ENCODE results near the gene RBM11.
"Not testable (repeated sequence)": the region's sequence is repeated elsewhere in the genome, so short reads cannot be mapped to it uniquely, and the experiment has no call there.

Gene RBM11, protein sequence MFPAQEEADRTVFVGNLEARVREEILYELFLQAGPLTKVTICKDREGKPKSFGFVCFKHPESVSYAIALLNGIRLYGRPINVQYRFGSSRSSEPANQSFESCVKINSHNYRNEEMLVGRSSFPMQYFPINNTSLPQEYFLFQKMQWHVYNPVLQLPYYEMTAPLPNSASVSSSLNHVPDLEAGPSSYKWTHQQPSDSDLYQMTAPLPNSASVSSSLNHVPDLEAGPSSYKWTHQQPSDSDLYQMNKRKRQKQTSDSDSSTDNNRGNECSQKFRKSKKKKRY

DNA sequence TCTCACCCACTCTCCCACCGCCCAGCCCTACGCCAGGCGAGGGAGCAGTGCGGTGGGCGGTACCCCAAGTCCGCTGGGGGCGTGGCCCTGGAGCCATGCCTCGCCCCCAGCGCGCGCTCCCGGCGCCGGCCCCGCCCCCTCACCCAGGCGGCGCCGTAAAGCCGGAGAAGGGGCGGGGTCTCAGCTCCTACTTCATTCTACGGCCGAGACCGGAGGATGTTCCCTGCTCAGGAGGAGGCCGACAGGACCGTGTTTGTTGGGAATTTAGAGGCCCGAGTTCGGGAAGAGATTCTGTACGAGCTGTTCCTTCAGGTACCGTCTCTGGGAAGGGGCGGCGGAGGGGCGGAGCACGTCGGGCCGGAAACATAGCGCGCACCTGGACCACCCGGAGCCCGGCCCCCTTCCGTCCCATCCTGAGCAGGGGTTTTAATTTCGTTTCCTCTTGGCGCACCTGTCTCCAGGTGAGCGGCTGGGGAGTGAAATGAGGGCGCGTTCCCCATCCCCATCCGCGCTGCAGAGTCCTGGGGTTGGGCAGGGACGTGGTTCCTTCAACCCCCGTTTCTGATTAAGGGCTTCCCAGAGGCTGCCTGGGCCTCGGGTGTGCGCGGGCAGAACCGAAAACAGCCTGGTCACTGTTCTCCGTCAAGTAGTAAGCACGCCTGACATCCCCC lies at the start of gene RBM11:
RBM11 (plus strand) TSS at position 187 of the 671 bp plus-strand sequence; CDS start at position 217, 30 bp downstream.
- peak; percentile 60 for DNase-seq

DNA sequence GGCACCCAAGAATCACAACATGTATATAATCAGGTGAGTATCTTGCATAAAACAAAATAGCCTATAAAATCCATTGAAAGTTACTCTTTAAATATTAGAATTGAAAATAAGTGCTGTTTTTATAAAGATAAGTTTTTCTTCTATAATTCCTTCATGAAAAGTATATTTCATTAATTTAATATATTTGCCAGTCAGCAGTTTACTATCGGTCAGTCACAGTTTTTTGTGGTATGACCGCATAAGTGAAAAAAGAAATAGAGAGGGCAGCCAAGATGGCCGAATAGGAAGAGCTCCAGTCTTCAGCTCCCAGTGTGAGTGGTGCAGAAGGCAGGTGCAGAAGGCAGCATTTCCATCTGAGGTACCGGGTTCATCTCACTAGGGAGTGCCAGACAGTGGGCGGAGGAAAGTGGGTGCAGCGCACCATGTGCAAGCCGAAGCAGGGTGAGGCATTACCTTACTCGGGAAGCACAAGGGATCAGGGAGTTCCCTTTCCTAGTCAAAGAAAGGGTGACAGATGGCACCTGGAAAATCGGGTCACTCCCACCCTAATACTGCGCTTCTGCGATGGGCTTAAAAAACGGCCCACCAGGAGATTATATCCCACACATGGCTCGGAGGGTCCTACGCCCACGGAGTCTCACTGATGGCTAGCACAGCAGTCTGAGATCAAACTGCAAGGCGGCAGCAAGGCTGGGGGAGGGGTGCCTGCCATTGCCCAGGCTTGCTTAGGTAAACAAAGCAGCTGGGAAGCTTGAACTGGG lies 49.3 kb upstream of the RBM11 start:
- not testable (repeated sequence) for DNase-seq

DNA sequence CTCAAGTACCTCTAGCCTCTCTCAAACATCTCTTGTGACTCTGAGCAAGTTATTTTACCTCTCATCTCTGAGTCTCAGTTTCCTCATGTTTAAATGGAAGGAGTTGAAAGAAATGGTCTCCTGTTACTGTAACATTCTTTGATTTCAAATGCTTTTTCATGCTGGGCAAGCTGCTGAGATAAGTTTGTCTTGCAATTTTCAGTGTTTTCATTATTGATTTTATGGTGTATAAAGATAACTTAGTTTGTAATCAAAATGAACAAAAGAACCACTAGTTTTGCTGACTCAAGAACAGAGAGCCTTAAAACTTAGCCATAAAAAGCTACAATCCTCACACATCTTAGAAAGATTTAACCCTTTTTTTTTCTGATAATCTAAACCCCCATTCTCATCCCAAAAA lies 9.7 kb upstream of the RBM11 start:
- no peak for DNase-seq

DNA sequence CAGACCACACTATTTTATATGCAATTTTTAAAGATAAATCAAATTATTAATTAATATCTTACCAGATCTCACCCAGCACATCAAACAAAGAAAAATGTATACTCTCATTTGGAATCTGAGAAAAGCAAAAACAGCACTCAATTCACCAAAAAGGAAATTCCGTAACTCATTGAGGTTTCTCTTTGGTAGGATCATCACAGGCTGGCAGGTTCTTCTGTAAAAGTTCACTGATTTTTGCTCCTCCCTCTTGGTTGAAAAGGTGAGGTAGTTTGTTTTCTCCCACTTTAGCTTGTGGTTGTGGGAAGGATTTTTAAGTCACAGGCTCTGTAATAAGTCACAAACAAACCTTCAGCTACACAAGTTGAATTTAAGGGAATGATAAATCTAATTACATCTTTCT lies 5.2 kb upstream of the RBM11 start, which contains the start of gene LIPI:
LIPI (minus strand) TSS at position 218 of the 400 bp plus-strand sequence; CDS start at position 108, 110 bp downstream.
- DNase-seq = no peak

DNA sequence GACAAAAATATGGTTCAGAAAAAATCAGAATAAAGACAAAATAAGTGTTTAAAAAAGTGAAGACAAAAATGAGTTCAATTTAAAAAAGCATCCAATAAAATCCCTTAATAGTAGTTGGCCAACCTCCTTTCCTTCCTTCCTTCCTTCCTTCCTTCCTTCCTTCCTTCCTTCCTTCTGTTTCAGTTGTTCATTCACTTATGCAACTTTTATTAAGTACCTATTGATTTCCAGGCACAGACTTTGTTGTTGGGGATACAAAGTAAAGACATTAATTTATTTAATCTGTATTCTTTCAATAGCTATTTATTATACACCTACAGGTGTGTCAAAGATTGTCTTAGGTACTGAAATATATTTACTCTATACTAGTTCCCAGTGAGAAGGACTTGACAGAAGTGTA lies 2.8 kb upstream of the RBM11 start:
- no peak for DNase-seq

DNA sequence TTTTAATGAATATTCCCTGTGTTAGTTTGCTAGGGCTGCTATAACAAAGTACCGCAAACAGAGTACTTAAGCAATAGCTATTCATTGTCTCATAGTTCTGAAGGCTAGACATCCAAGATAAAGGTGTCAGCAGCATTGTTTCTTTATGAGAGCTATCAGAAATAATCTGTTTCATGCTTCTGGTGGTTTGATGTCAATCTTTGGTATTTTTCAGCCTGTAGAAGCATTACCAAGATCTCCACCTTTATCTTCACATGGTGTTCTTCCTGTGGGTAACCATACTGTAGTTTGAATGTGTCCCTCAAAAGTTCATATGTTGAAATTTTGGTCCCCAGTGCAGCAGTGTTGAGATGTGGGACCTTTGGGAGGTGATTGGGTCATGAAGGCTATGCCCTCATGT lies 7.4 kb downstream of the RBM11 start:
- no peak for DNase-seq

DNA sequence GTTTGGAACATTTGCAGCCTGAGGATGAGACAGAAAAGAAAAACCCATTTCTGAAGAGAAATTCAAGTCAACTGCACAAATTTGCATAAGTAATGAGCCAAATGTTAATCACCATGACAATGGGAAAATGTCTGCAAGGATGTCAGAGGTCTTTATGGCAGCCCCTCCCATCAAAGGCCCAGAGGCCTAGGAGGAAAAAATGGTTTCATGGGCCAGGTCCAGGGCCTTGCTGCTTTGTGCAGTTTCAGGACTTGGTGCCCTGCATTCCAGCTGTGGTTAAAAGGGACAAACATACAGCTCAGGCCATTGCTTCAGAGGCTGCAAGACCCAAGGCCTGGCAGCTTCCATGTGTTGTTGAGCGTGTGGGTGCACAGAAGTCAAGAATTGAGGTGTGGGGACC lies 13.4 kb downstream of the RBM11 start:
- no peak for DNase-seq

DNA sequence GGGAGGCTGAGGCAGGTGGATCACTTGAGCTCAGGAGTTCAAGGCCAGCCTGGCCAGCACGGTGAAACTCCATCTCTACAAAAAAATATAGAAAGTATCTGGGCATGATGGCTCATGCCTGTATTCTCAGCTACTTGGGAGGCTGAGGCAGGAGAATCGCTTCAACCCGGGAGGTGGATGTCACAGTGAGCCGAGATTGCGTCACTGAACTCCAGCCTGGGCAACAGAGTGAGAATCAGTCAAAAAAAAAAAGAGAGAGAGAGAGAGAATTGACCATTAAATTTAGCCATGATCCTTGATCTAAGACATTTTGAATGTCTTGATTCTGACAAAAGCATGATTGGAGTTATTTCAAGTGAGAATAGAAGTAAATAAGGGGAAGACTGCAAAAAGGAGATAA lies 19.1 kb downstream of the RBM11 start:
- no peak for DNase-seq

DNA sequence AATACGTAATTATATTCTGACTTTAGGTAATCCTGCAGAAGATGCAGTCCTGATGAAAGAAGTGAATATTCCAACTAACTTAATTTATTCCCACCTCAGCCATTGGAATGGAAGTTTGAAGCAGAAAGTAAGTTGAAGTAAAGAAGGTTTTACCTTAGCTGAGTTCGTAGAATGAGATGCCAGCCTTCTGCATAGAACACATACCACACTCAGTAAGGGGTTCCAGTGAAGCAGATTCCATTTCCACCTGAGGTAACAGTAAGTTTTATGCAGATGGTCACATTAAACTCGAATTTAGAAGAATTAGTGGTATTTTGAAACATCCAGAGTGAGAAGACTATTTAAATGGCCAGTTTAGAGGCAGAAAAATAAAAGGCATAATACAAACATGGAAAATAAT lies 20.2 kb downstream of the RBM11 start:
- DNase-seq = no peak

DNA sequence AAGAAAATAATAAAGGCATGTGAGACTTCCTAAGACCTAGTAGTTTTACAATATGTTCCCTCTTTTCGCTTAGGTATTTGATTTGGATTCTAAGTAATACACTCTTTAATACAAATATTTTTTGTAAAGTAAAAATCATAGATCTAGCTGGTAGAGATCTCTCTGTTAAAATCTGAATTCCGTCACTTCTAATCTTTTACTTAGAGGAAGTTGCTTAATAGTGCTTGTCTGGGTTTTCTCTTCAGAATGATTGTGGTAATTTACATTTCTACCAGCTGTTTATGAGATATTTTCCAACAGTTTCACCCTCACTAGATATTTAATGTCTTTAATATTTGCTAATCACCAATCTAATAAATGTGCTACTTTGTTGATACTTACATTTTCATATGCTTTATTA lies 23.3 kb downstream of the RBM11 start:
- no peak for DNase-seq

DNA sequence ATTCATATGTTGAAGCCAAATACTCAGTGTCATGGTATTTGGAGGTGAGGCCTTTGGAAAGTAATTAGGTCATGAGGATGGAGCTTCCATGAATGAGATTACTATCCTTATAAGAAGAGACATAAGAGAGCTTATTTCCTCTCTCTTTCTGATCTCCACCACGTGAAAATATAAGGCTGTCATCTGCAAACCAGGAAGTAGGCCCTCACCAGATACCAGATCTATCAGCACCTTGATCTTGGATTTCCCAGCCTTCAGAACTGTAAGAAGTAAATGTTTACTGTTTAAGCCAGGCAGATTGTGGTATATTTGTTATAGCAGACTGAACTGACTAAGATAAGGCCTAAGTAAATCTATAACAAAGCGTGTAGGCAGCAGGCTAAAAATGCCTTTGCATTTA lies 25.3 kb downstream of the RBM11 start:
- DNase-seq = no peak

DNA sequence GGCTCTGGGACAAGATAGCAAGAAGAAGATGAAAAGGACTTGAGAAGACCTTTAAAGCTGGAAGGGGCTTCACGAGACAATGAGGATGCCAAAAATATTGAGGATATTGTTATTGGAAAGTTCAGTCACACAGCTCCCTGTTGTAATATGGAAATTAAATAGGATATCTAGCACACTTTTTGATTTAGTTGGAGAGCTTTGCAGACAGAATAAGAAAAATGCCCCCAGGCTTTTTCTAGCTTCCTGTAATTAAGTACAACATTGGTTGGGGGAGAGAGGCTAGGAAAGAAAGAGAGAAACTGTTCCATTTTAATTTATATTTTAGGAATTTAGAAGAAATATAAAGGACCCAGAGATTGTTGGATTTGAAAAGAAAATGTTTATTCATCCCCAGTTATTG lies 27.5 kb downstream of the RBM11 start:
- no peak for DNase-seq

DNA sequence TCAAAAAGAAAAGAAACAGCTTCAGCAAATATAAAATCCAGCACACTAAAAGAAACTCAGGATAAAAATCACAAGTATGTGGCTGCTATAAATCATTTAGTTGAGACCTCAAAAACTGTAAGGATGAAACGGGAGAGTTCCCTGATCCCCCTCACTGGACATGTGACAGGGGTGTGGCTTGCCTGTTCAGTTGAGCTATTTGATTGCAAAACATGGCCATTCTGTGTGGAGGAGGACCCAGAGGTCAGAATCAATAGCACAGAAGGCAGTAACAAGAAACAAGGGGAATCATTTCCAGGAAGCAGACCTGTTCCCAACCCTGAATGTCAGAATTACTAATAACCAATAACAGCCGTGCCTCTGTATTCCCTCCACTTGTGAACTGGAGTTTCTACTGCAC lies 27.9 kb downstream of the RBM11 start:
- no peak for DNase-seq

DNA sequence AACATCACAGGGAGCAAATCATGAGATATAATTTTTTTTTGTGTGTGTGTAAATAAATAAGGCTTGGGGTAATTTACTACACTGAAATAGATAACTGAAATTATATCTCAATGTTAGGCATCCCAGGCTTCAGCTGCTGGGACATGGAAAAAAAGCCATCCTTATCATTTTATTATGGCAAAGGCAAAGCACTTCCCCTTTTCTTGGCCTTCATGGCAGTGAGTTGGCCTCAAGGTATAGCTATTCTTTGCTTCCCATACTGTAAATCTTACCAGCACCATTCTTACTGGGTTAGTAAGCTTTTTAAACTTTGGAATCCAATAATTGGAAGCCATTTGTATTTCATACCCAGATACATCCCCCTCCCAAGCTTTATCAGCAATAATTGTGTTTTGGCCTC lies 29.0 kb downstream of the RBM11 start:
- no peak for DNase-seq

DNA sequence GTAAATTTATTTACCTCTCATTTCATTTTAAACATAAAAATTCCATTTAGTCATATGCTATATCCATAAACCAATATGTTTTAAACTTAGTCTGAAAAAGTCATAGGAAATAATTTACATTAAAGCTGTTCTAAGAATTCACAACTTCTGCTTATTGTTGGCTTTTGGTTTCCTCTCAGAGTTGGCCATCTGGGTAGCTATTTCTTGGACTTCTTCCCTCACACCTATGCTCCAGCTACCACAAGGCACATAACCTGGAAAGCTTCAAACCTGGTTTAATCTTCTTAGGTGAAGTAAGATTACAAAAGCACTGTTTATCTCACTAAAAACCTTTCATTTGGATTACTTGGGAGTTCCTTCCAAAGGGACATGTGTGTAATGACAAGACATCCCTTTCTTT lies 29.8 kb downstream of the RBM11 start:
- DNase-seq = no peak

DNA sequence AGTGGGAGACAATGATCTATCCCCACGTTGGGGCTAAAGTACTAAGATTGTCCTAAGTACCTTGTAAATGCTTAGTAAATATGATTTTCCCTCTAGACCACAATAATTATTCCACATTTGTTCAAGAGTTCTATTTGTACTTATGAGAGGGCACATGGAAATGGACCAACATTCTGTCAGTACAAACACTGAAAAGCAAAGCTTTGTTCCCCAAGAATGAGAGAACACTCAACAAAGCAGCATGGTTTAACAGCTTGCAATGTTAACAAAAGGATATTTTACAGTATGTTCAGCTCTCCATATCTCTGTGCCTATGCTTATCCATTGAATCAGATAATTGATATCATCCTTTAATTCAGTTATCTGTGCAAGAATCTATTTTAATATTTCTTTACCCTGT lies 35.4 kb downstream of the RBM11 start:
- DNase-seq = no peak

DNA sequence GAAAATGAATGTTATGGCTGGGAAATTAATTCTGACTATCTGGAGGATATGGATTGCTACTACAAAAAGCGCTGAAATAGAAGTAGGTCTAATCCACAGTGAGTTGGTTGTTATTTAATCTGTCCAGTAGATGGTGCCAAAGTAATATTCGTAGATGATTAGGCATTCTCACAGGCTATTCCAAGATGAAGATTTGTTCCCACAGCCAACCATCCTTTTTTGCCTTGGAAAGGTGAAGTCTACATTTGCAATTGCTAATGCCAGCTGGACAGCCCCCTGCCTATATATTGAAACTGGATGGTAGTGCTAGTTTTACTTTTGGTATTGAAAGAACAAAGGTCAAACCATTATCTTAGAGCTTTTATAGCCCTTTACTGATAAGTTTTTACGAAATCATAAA lies 43.8 kb downstream of the RBM11 start:
- DNase-seq = peak; percentile 39

DNA sequence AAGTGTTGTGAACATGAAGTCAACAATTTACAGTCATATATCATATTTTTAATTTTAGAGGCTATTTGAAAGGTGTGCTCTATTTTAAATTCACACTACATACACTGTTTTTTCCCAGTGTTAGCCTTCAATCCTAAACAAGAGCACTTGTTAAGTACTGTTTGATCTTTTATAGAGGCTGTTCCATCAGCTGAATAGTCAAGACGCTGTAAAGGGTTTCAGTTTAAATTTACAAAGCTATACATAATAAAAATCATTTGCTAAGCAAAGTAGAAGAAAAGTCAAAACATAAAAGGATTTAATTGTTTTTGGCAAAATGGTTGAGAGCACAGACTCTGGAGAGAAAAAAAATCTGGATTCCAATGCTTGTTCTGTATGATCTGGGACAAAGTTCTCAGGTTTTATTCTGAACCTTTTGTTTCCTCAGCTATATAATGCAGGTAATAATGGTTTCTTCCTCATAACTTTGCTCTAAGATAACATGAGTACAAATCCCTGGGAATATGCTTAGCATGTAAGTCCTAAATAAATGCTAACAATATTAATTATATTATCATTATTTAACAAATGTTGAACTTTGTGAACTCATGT lies 44.3 kb downstream of the RBM11 start:
- no peak for DNase-seq

DNA sequence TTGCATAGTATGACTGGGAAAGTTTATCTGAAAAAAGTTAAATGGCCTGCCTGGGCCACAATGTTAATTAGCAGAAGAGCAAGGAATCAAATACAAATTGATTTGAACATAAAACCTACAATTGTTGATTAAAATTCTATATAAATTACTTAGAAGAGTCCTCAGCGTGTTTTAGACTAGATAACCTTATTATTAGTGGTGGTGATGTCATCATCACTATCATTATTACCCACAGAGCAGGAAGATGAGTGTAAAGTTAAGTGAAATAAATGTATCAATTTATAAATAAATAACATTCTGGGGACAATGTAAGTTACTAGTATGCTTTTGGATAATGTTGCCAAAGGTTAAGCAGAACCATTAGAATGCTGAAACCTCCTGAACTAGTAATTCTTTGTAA lies 46.1 kb downstream of the RBM11 start:
- DNase-seq = no peak

DNA sequence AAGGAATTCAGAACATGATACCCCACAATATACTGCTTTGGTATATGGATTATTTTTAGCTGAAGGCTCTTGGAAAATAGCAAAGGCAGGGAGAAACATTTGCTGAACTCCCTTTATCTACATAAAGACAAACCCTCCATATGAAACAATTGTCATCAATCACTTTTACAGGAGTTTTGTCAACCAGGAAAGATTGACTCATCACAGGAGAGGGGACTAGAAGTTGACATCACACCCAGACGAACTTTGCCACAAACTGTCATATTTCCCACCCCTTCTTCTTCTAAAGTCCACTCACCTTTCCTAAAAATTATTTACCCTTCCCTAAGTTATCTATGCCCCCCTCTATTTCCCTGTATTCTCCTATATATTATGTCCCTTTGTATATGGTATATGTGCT lies 47.9 kb downstream of the RBM11 start:
- DNase-seq = no peak

DNA sequence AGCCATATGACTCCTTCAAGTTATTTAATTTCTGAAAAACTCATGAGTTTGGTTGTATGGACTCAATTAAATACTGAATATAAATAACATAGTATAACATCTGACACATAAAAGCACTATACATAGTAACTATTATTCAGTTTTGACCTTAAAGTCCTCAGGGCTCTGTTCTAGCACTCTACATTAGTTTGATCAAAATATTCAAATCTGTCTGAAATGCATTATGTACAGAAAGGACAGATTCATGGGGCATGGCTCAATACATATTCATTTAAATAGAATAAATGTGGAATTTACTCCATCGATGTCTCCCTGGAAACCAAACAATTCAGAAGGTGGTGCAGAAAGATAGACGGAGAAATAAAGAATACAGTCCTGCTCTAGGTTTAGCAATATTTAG lies 49.1 kb downstream of the RBM11 start:
- DNase-seq = no peak

DNA sequence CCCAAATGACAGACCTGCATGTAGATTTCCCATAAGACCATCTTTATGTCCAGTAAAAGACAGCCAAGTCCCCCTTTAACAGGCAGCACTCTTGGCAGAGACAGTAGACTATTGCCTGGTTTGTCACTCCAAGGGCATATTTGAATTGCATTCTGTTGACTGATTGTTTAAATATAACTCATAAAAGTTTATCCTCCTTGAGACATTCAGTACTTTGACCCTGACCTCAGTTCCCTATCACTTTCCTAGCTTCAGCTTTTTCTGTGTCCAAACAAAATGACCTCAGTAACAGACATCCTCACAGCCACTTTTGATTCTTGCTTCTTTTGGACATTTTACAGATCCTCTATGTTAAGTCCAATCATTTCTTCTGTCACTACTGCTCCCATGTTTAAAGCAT lies 51.1 kb downstream of the RBM11 start:
- DNase-seq = no peak

DNA sequence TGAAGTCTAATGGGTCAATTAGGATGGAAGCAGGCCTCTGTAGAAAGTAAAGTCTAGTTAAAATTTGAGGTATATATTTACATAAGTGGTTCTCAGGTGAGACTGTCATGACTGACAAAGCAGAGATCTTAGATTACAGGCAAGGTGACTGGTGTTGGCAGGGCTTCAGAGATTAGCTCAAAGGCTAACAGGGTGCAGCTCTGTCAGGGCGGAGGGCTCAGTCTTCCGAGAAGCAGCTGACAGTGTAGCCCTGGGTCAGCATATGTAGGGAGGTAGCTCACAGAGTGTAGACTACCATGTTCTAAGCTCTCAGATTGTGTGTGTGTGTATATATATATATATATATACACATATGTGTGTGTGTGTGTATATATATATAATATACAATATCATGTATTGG lies 54.7 kb downstream of the RBM11 start:
- no peak for DNase-seq

DNA sequence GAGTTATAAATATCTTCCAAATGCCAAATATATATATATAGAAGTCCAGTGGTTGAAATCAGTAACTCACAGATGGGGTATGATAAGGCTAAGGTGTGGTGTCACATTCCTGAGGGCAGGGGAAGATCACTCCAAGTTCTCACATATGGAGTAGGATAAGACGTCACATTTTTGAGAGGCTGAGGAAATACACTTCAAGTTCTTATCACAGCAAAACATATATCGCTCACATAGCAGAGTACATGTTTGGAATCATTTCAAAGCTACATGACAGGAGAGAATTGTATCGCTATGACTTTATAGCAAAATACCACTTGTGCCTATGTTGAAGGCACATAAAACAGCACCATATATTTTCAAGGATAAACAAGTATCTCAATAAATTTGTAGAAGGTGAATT lies 55.1 kb downstream of the RBM11 start:
- no peak for DNase-seq
